GM12874 (cell line): ENCODE measurements around the gene SLC29A3.

Experiments
- TF ChIP-seq, protein P1 (sequence below): IDR thresholded peaks from 2 replicates; pipeline ENCODE4 v1.5.1; 2011; ENCODE audit warnings: low read depth, mild to moderate bottlenecking, control low read depth, low read length, moderate library complexity; ENCODE audit not compliant: insufficient read depth

Gene SLC29A3

DNA sequence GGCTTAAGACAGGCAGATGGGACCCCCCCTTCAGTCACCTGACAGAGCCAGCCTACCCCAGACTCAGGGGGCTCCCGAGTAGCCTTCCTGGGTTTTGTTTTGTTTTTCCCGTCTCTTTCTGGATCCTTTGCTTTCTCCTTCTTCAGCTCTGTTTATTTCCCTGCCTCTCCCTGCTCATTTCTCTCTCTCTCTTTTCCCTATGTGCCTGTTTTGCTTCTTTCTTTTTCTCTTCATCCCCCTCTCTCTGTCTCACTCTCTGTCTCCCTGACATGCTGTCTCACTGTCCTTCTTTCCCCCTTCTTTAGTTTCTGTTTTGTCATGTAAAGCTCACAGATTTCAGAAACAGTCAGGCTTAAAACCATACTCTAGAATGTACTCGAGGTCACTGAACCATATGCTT lies 38.2 kb upstream of the SLC29A3 start:
- TF ChIP-seq, protein P1, sequence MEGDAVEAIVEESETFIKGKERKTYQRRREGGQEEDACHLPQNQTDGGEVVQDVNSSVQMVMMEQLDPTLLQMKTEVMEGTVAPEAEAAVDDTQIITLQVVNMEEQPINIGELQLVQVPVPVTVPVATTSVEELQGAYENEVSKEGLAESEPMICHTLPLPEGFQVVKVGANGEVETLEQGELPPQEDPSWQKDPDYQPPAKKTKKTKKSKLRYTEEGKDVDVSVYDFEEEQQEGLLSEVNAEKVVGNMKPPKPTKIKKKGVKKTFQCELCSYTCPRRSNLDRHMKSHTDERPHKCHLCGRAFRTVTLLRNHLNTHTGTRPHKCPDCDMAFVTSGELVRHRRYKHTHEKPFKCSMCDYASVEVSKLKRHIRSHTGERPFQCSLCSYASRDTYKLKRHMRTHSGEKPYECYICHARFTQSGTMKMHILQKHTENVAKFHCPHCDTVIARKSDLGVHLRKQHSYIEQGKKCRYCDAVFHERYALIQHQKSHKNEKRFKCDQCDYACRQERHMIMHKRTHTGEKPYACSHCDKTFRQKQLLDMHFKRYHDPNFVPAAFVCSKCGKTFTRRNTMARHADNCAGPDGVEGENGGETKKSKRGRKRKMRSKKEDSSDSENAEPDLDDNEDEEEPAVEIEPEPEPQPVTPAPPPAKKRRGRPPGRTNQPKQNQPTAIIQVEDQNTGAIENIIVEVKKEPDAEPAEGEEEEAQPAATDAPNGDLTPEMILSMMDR = no peak

DNA sequence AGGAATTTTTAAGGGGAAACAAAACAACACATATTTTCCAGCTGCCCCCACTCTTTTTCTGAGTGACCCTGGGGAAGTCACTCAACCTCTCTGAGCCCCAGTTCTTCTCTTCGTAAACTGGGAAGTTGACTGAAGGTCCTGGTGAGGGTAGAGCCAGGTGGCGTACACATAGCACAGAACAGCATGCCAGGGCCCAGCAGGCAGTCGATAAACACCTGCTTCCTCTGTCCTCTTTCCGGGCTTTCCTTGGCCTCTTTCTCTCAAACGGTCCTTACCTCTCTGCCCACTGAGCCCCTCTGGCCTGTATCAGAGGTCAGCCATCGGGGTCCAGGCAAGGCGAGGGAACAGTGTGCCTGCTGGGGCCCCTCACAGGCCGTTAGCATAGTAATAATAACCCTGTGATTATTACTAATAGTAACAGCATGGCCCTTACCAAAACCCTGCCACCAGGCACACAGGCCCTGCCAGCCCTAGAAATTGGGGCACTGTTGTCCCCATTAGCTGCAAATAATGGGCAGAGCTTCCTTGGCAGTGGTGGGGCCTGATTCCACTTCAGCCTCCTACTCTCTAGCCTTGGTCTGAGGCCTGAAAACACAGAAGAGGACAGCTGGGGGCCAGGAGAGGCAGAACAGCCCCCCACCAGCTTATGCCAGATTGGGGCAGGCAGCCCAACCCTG lies 37.3 kb upstream of the SLC29A3 start:
- TF ChIP-seq, protein P1 = no peak

DNA sequence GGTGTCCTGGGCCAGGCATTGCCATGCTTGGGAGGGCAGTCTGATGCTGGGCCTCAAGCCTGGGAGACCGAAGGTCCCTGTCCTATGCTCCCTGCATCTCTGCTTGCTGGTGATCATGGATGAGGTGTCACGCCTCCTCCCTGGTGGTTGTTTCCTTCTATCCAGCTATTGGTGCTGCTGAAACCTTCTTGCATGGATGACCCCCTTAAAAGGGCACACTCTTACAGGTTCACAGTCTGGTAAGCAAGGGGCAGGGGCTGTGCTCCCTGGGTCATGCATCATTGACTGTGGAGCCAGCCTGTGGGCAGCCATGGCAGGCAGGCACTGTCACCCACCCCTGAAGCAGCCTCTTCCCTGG lies 36.8 kb upstream of the SLC29A3 start:
- TF ChIP-seq, protein P1 = no peak

DNA sequence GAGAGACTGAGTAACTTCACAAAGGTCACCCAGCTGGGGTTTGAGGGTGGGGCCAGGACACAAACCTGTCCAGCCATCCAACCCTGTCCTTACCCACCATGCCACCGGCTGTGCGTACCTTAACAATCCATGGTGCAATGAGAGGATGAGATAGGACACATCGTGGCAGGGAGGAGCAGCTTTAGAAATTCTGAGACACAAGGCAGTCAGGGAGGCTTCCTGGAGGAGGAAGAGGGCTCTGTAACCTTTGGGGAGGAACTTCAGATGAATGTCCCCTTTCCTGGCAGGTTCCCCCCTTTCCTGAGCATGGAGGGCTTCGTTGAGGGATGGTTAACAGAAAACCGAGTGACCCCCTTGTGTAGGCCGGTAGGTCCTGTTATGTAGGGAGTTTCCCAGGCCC lies 35.6 kb upstream of the SLC29A3 start:
- TF ChIP-seq, protein P1 = no peak

DNA sequence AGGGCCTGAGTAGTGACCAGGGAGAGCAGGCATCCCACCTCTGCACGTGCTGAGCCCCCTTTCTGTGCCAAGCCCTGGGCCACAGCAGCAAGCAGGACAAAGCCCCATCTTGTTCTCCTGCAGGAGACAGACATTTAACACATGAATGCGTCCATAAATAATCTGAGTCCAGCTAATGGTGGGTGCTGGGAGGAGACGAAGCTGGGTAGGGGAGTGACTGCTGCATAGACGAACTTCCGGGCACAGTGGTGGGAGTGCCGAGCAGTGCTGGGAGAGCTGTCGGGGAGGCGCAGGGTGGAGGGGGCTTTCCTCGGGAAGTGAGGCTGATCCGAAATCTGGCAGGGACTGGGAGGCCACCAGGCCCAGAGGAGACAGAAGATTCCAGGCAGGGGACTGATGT lies 35.2 kb upstream of the SLC29A3 start:
- TF ChIP-seq, protein P1 = no peak

DNA sequence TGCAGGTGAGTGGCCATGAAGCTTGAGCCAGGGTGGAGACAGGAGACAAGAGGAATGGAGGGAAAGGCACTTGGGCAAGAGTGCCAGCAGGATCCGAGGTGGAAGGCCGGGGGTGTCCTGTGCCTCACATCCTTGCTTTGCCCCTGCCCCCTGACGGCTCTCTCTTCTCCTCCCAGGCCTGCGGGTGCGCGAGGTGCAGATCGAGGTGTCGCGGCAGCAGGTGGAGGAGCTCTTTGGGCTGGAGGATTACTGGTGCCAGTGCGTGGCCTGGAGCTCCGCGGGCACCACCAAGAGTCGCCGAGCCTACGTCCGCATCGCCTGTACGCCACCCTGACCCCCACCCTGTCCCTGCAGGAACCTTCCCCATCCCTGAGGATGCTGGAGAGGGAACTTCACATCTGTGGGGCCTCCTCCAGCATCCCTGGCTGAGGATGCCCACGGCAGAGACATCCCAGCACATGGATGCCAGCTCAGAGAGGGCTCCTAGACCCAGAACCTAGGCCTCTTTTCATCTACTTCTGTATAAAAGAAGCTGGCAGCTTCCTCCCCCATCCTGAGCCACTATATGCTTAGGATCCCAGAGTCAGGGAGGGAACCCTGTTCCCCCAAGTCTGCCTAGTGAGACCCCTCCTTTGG lies 34.4 kb upstream of the SLC29A3 start:
- TF ChIP-seq, protein P1 = no peak

DNA sequence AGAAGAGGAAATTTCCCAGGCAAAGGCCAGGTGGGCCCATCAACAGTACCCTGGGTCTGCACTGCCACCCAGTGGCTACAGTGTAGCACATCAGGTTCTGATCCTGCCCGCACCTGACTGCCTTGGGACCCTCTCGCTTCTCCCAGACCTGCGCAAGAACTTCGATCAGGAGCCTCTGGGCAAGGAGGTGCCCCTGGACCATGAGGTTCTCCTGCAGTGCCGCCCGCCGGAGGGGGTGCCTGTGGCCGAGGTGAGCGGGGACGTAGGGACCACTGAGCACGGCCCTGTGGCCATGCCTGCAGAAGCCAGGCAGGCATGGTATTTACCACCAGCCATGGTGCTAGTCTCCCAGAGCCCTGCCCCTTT lies 33.9 kb upstream of the SLC29A3 start:
- TF ChIP-seq, protein P1 = peak; percentile 76
